CD14-positive monocyte (primary cell): Measurements from ENCODE around the gene LYVE1. TPM values are rescaled to one million over a fixed set of nuclear protein-coding genes. Genes with fewer than 3 reads are reported as not detected.

Experiments
- DNase-seq, 3 donors: peaks; one replicate each; pipeline ENCODE4 v3.0.0-alpha.2; 2011 to 2022
- H2AFZ ChIP-seq: 2 replicates; pipeline ENCODE4 v1.6.0; 2012; ENCODE audit warnings: mild to moderate bottlenecking, low read depth, low read length, inconsistent platforms; ENCODE audit not compliant: insufficient read depth, poor library complexity, severe bottlenecking
- H3K27ac ChIP-seq, 2 donors: 1 replicate in 1 of 2; 2 replicates in 1 of 2; pipeline ENCODE4 v1.5.1; 2012 to 2013; ENCODE audit warnings: low read length in 2 of 2, control low read depth in 1 of 2, inconsistent platforms in 1 of 2, low read depth in 1 of 2, mild to moderate bottlenecking in 1 of 2
- H3K27me3 ChIP-seq, 2 donors: one replicate each; pipeline versions ENCODE4 v1.6.0 to v1.6.1; 2011 to 2013; ENCODE audit warnings: low read length in 2 of 2; ENCODE audit not compliant: control insufficient read depth in 2 of 2, insufficient read depth in 2 of 2
- H3K36me3 ChIP-seq, 2 donors: replicated peaks in 1 of 2; 1 replicate in 1 of 2; 2 replicates in 1 of 2; pipeline versions ENCODE4 v1.5.1 to v1.6.1; 2012 to 2013; ENCODE audit warnings: low read length in 2 of 2, control low read depth in 1 of 2, inconsistent platforms in 1 of 2, mild to moderate bottlenecking in 1 of 2; ENCODE audit not compliant: insufficient read depth in 2 of 2, control insufficient read depth in 1 of 2
- H3K4me1 ChIP-seq, 2 donors: 1 replicate in 1 of 2; 2 replicates in 1 of 2; pipeline versions ENCODE4 v1.5.1 to v1.6.1; 2012 to 2013; ENCODE audit warnings: low read length in 2 of 2, control low read depth in 1 of 2, inconsistent platforms in 1 of 2, mild to moderate bottlenecking in 1 of 2, moderate library complexity in 1 of 2; ENCODE audit not compliant: insufficient read depth in 2 of 2, control insufficient read depth in 1 of 2
- H3K4me2 ChIP-seq: replicated peaks from 2 replicates; pipeline ENCODE3; 2012; ENCODE audit warnings: low read length, moderate library complexity, mild to moderate bottlenecking; ENCODE audit not compliant: poor library complexity, severe bottlenecking; ENCODE audit errors: extremely low read depth
- H3K4me3 ChIP-seq, 3 experiments: fragments of 200-600 bp in 1 of 3; sonication (generic) in 1 of 3; replicated peaks in 1 of 3; 1 replicate in 2 of 3; 2 replicates in 1 of 3; pipeline ENCODE4 v1.5.1; 2011 to 2013; ENCODE audit warnings: low read length in 3 of 3, mild to moderate bottlenecking in 3 of 3, control low read depth in 2 of 3, low read depth in 2 of 3, inconsistent platforms in 1 of 3, moderate library complexity in 1 of 3
- H3K79me2 ChIP-seq: 2 replicates; pipeline ENCODE4 v1.6.0; 2012; ENCODE audit warnings: mild to moderate bottlenecking, control low read depth, inconsistent platforms, low read length, moderate library complexity; ENCODE audit not compliant: insufficient read depth
- H3K9ac ChIP-seq: 2 replicates; pipeline ENCODE4 v1.6.0; 2017; ENCODE audit warnings: low read length, mild to moderate bottlenecking; ENCODE audit not compliant: insufficient read depth, poor library complexity, severe bottlenecking
- H3K9me3 ChIP-seq, 2 donors: replicated peaks in 1 of 2; 1 replicate in 1 of 2; 2 replicates in 1 of 2; pipeline versions ENCODE4 v1.5.1 to v1.6.1; 2012 to 2013; ENCODE audit warnings: low read length in 2 of 2, control low read depth in 1 of 2; ENCODE audit not compliant: control insufficient read depth in 1 of 2, insufficient read depth in 1 of 2
- H4K20me1 ChIP-seq: 2 replicates; pipeline ENCODE4 v1.6.0; 2012; ENCODE audit warnings: mild to moderate bottlenecking, low read length, control low read depth, moderate library complexity; ENCODE audit not compliant: insufficient read depth
- H3K27ac Mint-ChIP-seq, 7 donors: one replicate each; pipeline ENCODE4 v1.8.0; 2020; ENCODE audit warnings: mild to moderate bottlenecking in 7 of 7, mixed read lengths in 7 of 7, moderate library complexity in 6 of 7, inconsistent platforms in 2 of 7
- H3K27me3 Mint-ChIP-seq, 3 donors: one replicate each; pipeline ENCODE4 v1.8.0; 2021 to 2022; ENCODE audit warnings: low read depth in 3 of 3, mild to moderate bottlenecking in 3 of 3, mixed read lengths in 3 of 3, moderate library complexity in 3 of 3, inconsistent platforms in 1 of 3
- H3K36me3 Mint-ChIP-seq, 2 donors: one replicate each; pipeline ENCODE4 v1.8.0; 2020; ENCODE audit warnings: mixed read lengths in 2 of 2, inconsistent platforms in 1 of 2, mild to moderate bottlenecking in 1 of 2
- H3K4me1 Mint-ChIP-seq: one replicate; pipeline ENCODE4 v1.8.0; 2020; ENCODE audit warnings: mild to moderate bottlenecking, mixed read lengths
- H3K4me3 Mint-ChIP-seq, 2 donors: one replicate each; pipeline ENCODE4 v1.8.0; 2020; ENCODE audit warnings: mild to moderate bottlenecking in 2 of 2, mixed read lengths in 2 of 2, moderate library complexity in 1 of 2
- H3K9me3 Mint-ChIP-seq, 7 donors: one replicate each; pipeline ENCODE4 v1.8.0; 2020 to 2022; ENCODE audit warnings: mixed read lengths in 7 of 7, mild to moderate bottlenecking in 6 of 7, moderate library complexity in 6 of 7, inconsistent platforms in 2 of 7
- WGBS: methylation state at CpG from one replicate; pipeline ENCODE4 v1.1.5; 2013; ENCODE audit warnings: missing lambda C conversion rate; ENCODE audit not compliant: insufficient coverage; 5-methylcytosine and 5-hydroxymethylcytosine counted together
- intact Hi-C, 2 donors: fragments of 100-400 bp; cut with micrococcal nuclease; formaldehyde crosslinking; loops; one replicate each; pipeline versions ENCODE4 v1.15.0 to v1.15.1; 2023
- polyA plus RNA-seq, 3 donors: library from polyadenylated mRNA; depleted of rRNA in 1 of 3; unstranded in 2 of 3; stranded (reverse) in 1 of 3; fragments of 300-500 nt in 2 of 3; fragments of >200 nt in 1 of 3; fragmentation: Illumina TruSeq in 2 of 3; gene quantifications; 1 replicate in 2 of 3; 2 replicates in 1 of 3; pipeline ENCODE4 v1.2.3, GENCODE V29; 2012 to 2021
- TF ChIP-seq, protein P1 (sequence below): fragments of 200-600 bp; IDR thresholded peaks from one replicate; pipeline ENCODE4 v1.8.0; 2022; ENCODE audit warnings: antibody characterized with exemption, mild to moderate bottlenecking

LYVE1 gene
- polyA plus RNA-seq, 3 donors = 0.07 to 0.31 TPM; not detected in 1

DNA sequence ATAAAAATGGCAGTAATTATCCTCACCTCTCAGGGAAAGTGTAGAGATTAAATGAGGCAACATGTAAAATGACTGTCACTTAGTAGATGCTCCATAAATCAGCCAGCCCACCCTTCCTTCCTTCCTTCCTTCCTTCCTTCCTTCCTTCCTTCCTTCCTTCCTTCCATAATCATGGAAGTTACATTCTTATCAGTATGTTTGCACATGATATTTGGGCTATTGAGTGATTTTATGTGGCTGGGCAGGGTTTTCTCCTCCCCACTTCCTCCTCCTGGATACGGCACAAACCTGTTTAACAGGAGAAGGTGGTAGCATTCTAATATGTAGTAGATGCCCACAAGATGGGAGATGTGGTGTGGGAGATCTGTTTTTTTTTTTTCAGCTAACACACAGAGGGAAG is 11.9 kb downstream of the LYVE1 start:
- Mint-ChIP-seq H3K36me3 (peaks cover 0 to 1% of the 10 kb centered on the region in 2 donors), H3K27ac (no peak overlapping the region), H3K27me3 (peaks cover 0 to 4% (median 2%) of the 10 kb centered on the region in 3 donors), H3K4me1 (peaks cover 10% of the 10 kb centered on the region), H3K9me3 (peaks cover 5 to 9% (median 7%) of the 10 kb centered on the region in 7 donors), H3K4me3 (no peak overlapping the region)
- Histone ChIP-seq H3K79me2 (no peaks in the 10 kb centered on the region), H3K27me3 (no peaks in the 10 kb centered on the region), H3K9ac (no peak overlapping the region), H4K20me1 (no peaks in the 10 kb centered on the region), H2AFZ (no peak overlapping the region), H3K27ac (no peak overlapping the region), H3K4me2 (no peak overlapping the region), H3K4me1 (no peaks in the 10 kb centered on the region), H3K36me3 (no peaks in the 10 kb centered on the region), H3K4me3 (no peak overlapping the region), H3K9me3 (peaks cover 0 to 4% of the 10 kb centered on the region in 2 donors)
- TF ChIP-seq, protein P1, sequence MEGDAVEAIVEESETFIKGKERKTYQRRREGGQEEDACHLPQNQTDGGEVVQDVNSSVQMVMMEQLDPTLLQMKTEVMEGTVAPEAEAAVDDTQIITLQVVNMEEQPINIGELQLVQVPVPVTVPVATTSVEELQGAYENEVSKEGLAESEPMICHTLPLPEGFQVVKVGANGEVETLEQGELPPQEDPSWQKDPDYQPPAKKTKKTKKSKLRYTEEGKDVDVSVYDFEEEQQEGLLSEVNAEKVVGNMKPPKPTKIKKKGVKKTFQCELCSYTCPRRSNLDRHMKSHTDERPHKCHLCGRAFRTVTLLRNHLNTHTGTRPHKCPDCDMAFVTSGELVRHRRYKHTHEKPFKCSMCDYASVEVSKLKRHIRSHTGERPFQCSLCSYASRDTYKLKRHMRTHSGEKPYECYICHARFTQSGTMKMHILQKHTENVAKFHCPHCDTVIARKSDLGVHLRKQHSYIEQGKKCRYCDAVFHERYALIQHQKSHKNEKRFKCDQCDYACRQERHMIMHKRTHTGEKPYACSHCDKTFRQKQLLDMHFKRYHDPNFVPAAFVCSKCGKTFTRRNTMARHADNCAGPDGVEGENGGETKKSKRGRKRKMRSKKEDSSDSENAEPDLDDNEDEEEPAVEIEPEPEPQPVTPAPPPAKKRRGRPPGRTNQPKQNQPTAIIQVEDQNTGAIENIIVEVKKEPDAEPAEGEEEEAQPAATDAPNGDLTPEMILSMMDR = no peak
- no peak for DNase-seq
- intact Hi-C loops = no loop called here
- no CpG with 5 or more reads among the region's 1 CpG for WGBS

DNA sequence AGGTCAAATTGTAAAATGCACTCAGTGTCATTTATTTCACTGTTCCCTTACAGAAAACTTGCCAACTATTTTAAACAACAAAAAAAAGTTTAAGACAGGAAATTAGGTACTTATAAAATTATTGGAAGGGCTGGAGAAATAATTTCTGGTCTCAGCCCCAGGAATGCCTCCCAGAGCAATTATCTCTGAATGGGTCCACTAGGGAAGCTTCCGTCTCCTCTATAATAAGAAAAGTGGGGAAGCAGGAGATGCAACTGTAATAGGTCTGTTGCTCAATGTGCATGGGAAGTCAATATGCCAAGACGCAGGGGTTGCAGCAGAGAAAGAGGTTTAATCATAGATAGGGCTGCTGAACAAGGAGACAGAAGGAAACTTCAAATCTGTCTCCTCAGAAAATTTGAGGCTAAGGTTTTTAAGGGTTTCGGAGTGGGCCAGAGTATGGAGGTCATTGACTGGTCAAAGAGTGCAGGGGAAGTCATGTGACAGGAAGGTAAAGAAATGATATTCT is 16.6 kb downstream of the LYVE1 start:
- Histone ChIP-seq H3K4me3 (no peak overlapping the region), H3K27me3 (no peaks in the 10 kb centered on the region), H3K9me3 (peaks cover 0 to 8% of the 10 kb centered on the region in 2 donors), H2AFZ (no peak overlapping the region), H4K20me1 (no peaks in the 10 kb centered on the region), H3K27ac (no peak overlapping the region), H3K79me2 (no peaks in the 10 kb centered on the region), H3K9ac (no peak overlapping the region), H3K4me1 (no peaks in the 10 kb centered on the region), H3K36me3 (no peaks in the 10 kb centered on the region), H3K4me2 (no peak overlapping the region)
- H3K36me3 Mint-ChIP-seq = peaks cover 0 to 1% of the 10 kb centered on the region in 2 donors
- no peak for DNase-seq
- H3K9me3 Mint-ChIP-seq = peaks cover 6 to 11% (median 9%) of the 10 kb centered on the region in 7 donors
- 82% methylated on average over 2 of the region's 3 CpGs for WGBS
- intact Hi-C loops = no loop called here
- TF ChIP-seq, protein P1 = no peak
- H3K27ac Mint-ChIP-seq = no peak overlapping the region
- H3K4me1 Mint-ChIP-seq = peaks cover 8% of the 10 kb centered on the region
- H3K27me3 Mint-ChIP-seq = peaks cover 0 to 4% (median 0%) of the 10 kb centered on the region in 3 donors
- H3K4me3 Mint-ChIP-seq = no peak overlapping the region
